Kidney epithelial cell (primary cell): ENCODE measurements around the gene SETBP1. TPM values are rescaled to one million over a fixed set of nuclear protein-coding genes. Genes with fewer than 3 reads are reported as not detected.

Experiments
- DNase-seq: peaks from one replicate; pipeline ENCODE4 v3.0.0-alpha.2; 2010; ENCODE audit warnings: low read depth
- H3K27me3 ChIP-seq: 2 replicates; pipeline ENCODE4 v1.6.0; 2011; ENCODE audit warnings: low read length; ENCODE audit not compliant: control insufficient read depth, insufficient read depth
- H3K36me3 ChIP-seq: 2 replicates; pipeline ENCODE4 v1.5.1; 2011; ENCODE audit warnings: low read length; ENCODE audit not compliant: control insufficient read depth, insufficient read depth
- H3K4me3 ChIP-seq: 2 replicates; pipeline ENCODE4 v1.5.1; 2011; ENCODE audit warnings: low read depth, mild to moderate bottlenecking, control low read depth, low read length
- CTCF ChIP-seq: IDR thresholded peaks from 2 replicates; pipeline ENCODE4 v1.5.1; 2011; ENCODE audit warnings: mild to moderate bottlenecking, moderate library complexity, low read length, control low read depth, inconsistent platforms; ENCODE audit not compliant: insufficient read depth, poor library complexity, severe bottlenecking
- total RNA-seq: library from RNA; depleted of rRNA; stranded (reverse); fragments of >200 nt; gene quantifications from 2 replicates; pipeline ENCODE4 v1.2.3, GENCODE V29; 2015

SETBP1 gene
- total RNA-seq, 1 donor from 2014 or later, result 2.9 TPM

- H3K27me3 ChIP-seq, result no peaks in the 10 kb centered on the region
- no peaks in the 10 kb centered on the region for H3K36me3 ChIP-seq
- DNase-seq, result no peak
- no peak for TF ChIP-seq CTCF
- H3K4me3 ChIP-seq, result no peak overlapping the region
Observed at GRCh38 chr18:45090526-45091140, 409.9 kb downstream of the SETBP1 start.

GRCh38 chr18:45100321-45101105, 419.8 kb downstream of the SETBP1 start:
- H3K4me3 ChIP-seq, result no peak overlapping the region
- TF ChIP-seq CTCF, result no peak
- no peak for DNase-seq
- no peaks in the 10 kb centered on the region for H3K27me3 ChIP-seq
- H3K36me3 ChIP-seq, result no peaks in the 10 kb centered on the region

- no peaks in the 10 kb centered on the region for H3K27me3 ChIP-seq
- no peak for TF ChIP-seq CTCF
- no peak for DNase-seq
- H3K4me3 ChIP-seq, result no peak overlapping the region
- H3K36me3 ChIP-seq, result no peaks in the 10 kb centered on the region
Observed at GRCh38 chr18:45102126-45102525, 421.4 kb downstream of the SETBP1 start.

- TF ChIP-seq CTCF, result no peak
- no peak overlapping the region for H3K4me3 ChIP-seq
- H3K27me3 ChIP-seq, result no peaks in the 10 kb centered on the region
- no peak for DNase-seq
- no peaks in the 10 kb centered on the region for H3K36me3 ChIP-seq
Observed at GRCh38 chr18:45102863-45103262, 422.2 kb downstream of the SETBP1 start.

- TF ChIP-seq CTCF, result no peak
- Histone ChIP-seq H3K27me3 (no peaks in the 10 kb centered on the region), H3K4me3 (no peak overlapping the region), H3K36me3 (no peaks in the 10 kb centered on the region)
- DNase-seq, result no peak
Observed at GRCh38 chr18:45103319-45104048, 422.8 kb downstream of the SETBP1 start.

GRCh38 chr18:45104049-45104395, 423.3 kb downstream of the SETBP1 start:
- no peak for DNase-seq
- Histone ChIP-seq H3K36me3 (no peaks in the 10 kb centered on the region), H3K27me3 (no peaks in the 10 kb centered on the region), H3K4me3 (no peak overlapping the region)
- no peak for TF ChIP-seq CTCF
